B cell (primary cell): ENCODE measurements around the gene STIM1. TPM values are rescaled to one million over a fixed set of nuclear protein-coding genes. Genes with fewer than 3 reads are reported as not detected.

Source experiments
- ATAC-seq: fragments of 200-7000 bp; cut with Tn5 transposase; one replicate; pipeline ENCODE4 v1.10.0; 2021; ENCODE audit warnings: low read depth, mild to moderate bottlenecking, moderate number of reproducible peaks, moderate library complexity
- CTCF ChIA-PET: fragments of 350-600 bp; sonication (Branson Sonifier 250); formaldehyde crosslinking; loops from one replicate; lab custom pipeline; 2021; ENCODE audit warnings: antibody characterized with exemption, inconsistent platforms; lab: Charles Lee
- POLR2A ChIA-PET: fragments of 350-600 bp; sonication (Branson Sonifier 250); formaldehyde crosslinking; loops from one replicate; lab custom pipeline; 2021; ENCODE audit warnings: antibody characterized with exemption; lab: Charles Lee
- DNase-seq: peaks from one replicate; pipeline ENCODE4 v3.0.0; 2013
- H2AFZ ChIP-seq: 2 replicates; pipeline ENCODE4 v1.6.1; 2012; ENCODE audit warnings: mild to moderate bottlenecking, low read depth, low read length; ENCODE audit not compliant: insufficient read depth, poor library complexity, severe bottlenecking
- H3K27ac ChIP-seq, 2 donors: 1 replicate in 1 of 2; 2 replicates in 1 of 2; pipeline ENCODE4 v1.5.1; 2012 to 2013; ENCODE audit warnings: low read length in 2 of 2, mild to moderate bottlenecking in 2 of 2, moderate library complexity in 1 of 2
- H3K27me3 ChIP-seq, 4 experiments: fragments of 200-600 bp in 1 of 4; sonication (generic) in 1 of 4; replicated peaks in 1 of 4; 1 replicate in 2 of 4; 2 replicates in 2 of 4; pipeline versions ENCODE4 v1.6.1 to v1.7.0; 2013 to 2016; ENCODE audit warnings: low read length in 3 of 4, mild to moderate bottlenecking in 2 of 4, mixed read lengths in 1 of 4, moderate library complexity in 1 of 4; ENCODE audit not compliant: insufficient read depth in 4 of 4, control insufficient read depth in 3 of 4; ENCODE audit errors: control extremely low read depth in 1 of 4
- H3K36me3 ChIP-seq, 2 experiments: replicated peaks in 1 of 2; 1 replicate in 1 of 2; 2 replicates in 1 of 2; pipeline versions ENCODE4 v1.6.1 to v1.7.1; 2013; ENCODE audit warnings: low read length in 1 of 2; ENCODE audit not compliant: insufficient read depth in 2 of 2, control insufficient read depth in 1 of 2; ENCODE audit errors: control extremely low read depth in 1 of 2, extremely low read depth in 1 of 2
- H3K4me1 ChIP-seq, 2 donors: fragments of 200-600 bp in 1 of 2; sonication (generic) in 1 of 2; 1 replicate in 1 of 2; 2 replicates in 1 of 2; pipeline versions ENCODE4 v1.5.1 to v1.6.1; 2013 to 2017; ENCODE audit warnings: low read length in 2 of 2; ENCODE audit not compliant: control insufficient read depth in 2 of 2, insufficient read depth in 2 of 2
- H3K4me2 ChIP-seq: replicated peaks from 2 replicates; pipeline ENCODE3; 2012; ENCODE audit warnings: mild to moderate bottlenecking, low read depth, low read length; ENCODE audit not compliant: poor library complexity, severe bottlenecking
- H3K4me3 ChIP-seq, 5 experiments: fragments of 200-600 bp in 1 of 5; sonication (generic) in 1 of 5; 1 replicate in 3 of 5; 2 replicates in 2 of 5; pipeline versions ENCODE4 v1.5.1 to v1.7.0; 2011 to 2016; ENCODE audit warnings: low read length in 4 of 5, mild to moderate bottlenecking in 4 of 5, low read depth in 2 of 5, control low read depth in 1 of 5, moderate library complexity in 1 of 5; ENCODE audit not compliant: insufficient read depth in 1 of 5; ENCODE audit errors: control extremely low read depth in 1 of 5, extremely low read depth in 1 of 5
- H3K79me2 ChIP-seq: fragments of 200-600 bp; sonication (generic); one replicate; pipeline ENCODE4 v1.6.0; 2016; ENCODE audit warnings: low read length; ENCODE audit not compliant: control insufficient read depth, insufficient read depth
- H3K9ac ChIP-seq: fragments of 200-600 bp; sonication (generic); 2 replicates; pipeline ENCODE4 v1.6.1; 2017; ENCODE audit warnings: mild to moderate bottlenecking, low read length, moderate library complexity
- H3K9me3 ChIP-seq, 3 donors: one replicate each; pipeline versions ENCODE4 v1.6.1 to v1.7.1; 2013; ENCODE audit warnings: low read length in 2 of 3; ENCODE audit not compliant: control insufficient read depth in 2 of 3, insufficient read depth in 1 of 3; ENCODE audit errors: control extremely low read depth in 1 of 3
- H4K20me1 ChIP-seq: 2 replicates; pipeline ENCODE4 v1.6.0; 2012; ENCODE audit warnings: mild to moderate bottlenecking, low read length; ENCODE audit not compliant: insufficient read depth, control insufficient read depth, poor library complexity, severe bottlenecking
- H3K27ac Mint-ChIP-seq: one replicate; pipeline ENCODE4 v1.8.0; 2021; ENCODE audit warnings: mixed read lengths
- H3K27me3 Mint-ChIP-seq: one replicate; pipeline ENCODE4 v1.8.0; 2021; ENCODE audit warnings: mixed read lengths
- H3K4me1 Mint-ChIP-seq: one replicate; pipeline ENCODE4 v1.8.0; 2021; ENCODE audit warnings: mixed read lengths
- H3K4me3 Mint-ChIP-seq: one replicate; pipeline ENCODE4 v1.8.0; 2021; ENCODE audit warnings: mixed read lengths
- H3K9me3 Mint-ChIP-seq: one replicate; pipeline ENCODE4 v1.8.0; 2022; ENCODE audit warnings: mixed read lengths; ENCODE audit not compliant: insufficient read depth
- EZH2 ChIP-seq: IDR thresholded peaks from 2 replicates; pipeline ENCODE4 v1.6.1; 2012; ENCODE audit warnings: borderline replicate concordance, low read depth, mild to moderate bottlenecking, moderate library complexity, low read length; ENCODE audit not compliant: insufficient read depth, poor library complexity, severe bottlenecking
- WGBS: methylation state at CpG from one replicate; pipeline ENCODE4 v1.1.5; 2013; ENCODE audit warnings: missing lambda C conversion rate; ENCODE audit not compliant: insufficient coverage; 5-methylcytosine and 5-hydroxymethylcytosine counted together
- intact Hi-C: fragments of 100-400 bp; cut with micrococcal nuclease; formaldehyde crosslinking; loops from one replicate; pipeline ENCODE4 v1.10.0; 2022
- polyA plus RNA-seq: library from polyadenylated mRNA; depleted of rRNA; stranded (reverse); fragments of >200 nt; gene quantifications from 2 replicates; pipeline ENCODE4 v1.2.3, GENCODE V29; 2012
- total RNA-seq, 2 donors: library from RNA; stranded (reverse); fragments of 120-200 nt in 1 of 2; gene quantifications; 1 replicate in 1 of 2; 2 replicates in 1 of 2; pipeline versions ENCODE4 v1.2.3 to v1.2.4, GENCODE V29; 2013 to 2022
- TF ChIP-seq, protein P1 (sequence below): fragments of 200-600 bp; IDR thresholded peaks from one replicate; pipeline ENCODE4 v1.8.0; 2022; ENCODE audit warnings: antibody characterized with exemption, mild to moderate bottlenecking

STIM1 gene
- total and polyA plus RNA-seq, 2 donors (not counting 1 experiment from before 2014, with no cell fraction given) = 59.4 to 76.7 TPM

DNA sequence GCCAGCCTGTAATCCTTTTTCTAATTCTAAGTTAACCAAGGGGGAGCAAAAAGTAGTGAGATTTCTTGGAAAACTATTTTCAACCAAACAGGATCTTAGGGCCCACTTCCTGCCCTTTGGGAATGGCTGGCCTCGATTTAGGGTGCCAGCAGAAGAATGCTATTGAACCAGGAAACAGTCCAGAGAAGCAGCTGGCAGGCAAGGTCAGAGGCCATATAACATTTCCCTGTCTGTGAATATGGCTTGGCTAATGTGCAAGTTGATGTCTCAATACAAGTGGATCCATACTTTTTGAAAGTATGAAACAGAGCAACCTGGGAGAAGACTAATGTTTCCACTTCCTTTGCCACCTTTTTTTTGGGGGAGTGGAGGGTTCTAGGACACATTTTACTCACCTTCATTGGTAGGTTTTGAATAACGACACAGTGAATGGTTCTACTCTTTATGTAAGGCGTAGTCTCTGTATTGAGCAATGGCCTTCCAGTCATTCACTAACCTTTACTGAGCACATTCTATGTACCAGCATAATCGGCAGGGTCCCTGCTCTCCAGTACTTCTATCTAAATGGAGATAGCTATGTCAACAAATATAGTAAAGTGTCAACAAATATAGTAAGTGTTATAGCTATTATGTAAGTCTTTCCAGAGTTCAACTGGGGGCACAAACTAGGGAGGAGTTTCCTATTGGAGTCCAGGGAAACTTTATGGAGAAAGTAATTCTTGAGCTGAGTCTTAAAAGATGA lies 204.9 kb downstream of the STIM1 start:
- intact Hi-C loops = no loop called here
- no peaks in the 10 kb centered on the region for H3K9me3 ChIP-seq
- no peak overlapping the region for H2AFZ ChIP-seq
- peaks cover 0 to 47% of the 10 kb centered on the region in 2 experiments for H3K36me3 ChIP-seq
- POLR2A ChIA-PET = no interaction called here
- H3K9me3 Mint-ChIP-seq = no peaks in the 10 kb centered on the region
- no CpG with 5 or more reads among the region's 4 CpGs for WGBS
- no peak for DNase-seq
- no peaks in the 10 kb centered on the region for H4K20me1 ChIP-seq
- no peak overlapping the region for H3K9ac ChIP-seq
- no peak overlapping the region for H3K4me3 Mint-ChIP-seq
- no peaks in the 10 kb centered on the region for H3K27me3 Mint-ChIP-seq
- H3K4me1 ChIP-seq = peaks cover 14 to 18% of the 10 kb centered on the region in 2 donors
- peaks cover 26% of the 10 kb centered on the region for H3K4me1 Mint-ChIP-seq
- H3K27ac ChIP-seq = no peak overlapping the region
- H3K4me2 ChIP-seq = no peak overlapping the region
- TF ChIP-seq, protein P1, sequence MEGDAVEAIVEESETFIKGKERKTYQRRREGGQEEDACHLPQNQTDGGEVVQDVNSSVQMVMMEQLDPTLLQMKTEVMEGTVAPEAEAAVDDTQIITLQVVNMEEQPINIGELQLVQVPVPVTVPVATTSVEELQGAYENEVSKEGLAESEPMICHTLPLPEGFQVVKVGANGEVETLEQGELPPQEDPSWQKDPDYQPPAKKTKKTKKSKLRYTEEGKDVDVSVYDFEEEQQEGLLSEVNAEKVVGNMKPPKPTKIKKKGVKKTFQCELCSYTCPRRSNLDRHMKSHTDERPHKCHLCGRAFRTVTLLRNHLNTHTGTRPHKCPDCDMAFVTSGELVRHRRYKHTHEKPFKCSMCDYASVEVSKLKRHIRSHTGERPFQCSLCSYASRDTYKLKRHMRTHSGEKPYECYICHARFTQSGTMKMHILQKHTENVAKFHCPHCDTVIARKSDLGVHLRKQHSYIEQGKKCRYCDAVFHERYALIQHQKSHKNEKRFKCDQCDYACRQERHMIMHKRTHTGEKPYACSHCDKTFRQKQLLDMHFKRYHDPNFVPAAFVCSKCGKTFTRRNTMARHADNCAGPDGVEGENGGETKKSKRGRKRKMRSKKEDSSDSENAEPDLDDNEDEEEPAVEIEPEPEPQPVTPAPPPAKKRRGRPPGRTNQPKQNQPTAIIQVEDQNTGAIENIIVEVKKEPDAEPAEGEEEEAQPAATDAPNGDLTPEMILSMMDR = no peak
- no peak for TF ChIP-seq EZH2
- no peaks in the 10 kb centered on the region for H3K27me3 ChIP-seq
- H3K4me3 ChIP-seq = no peak overlapping the region
- CTCF ChIA-PET = interaction anchor here (0.9 to 8.6 kb wide), 6 partner anchors 9 to 219 kb away, joined by 3 to 77 read pairs (median 5); partner anchors contain the start of genes RHOG and STIM1
- H3K27ac Mint-ChIP-seq = no peak overlapping the region
- peaks cover 19% of the 10 kb centered on the region for H3K79me2 ChIP-seq
- no peak for ATAC-seq

DNA sequence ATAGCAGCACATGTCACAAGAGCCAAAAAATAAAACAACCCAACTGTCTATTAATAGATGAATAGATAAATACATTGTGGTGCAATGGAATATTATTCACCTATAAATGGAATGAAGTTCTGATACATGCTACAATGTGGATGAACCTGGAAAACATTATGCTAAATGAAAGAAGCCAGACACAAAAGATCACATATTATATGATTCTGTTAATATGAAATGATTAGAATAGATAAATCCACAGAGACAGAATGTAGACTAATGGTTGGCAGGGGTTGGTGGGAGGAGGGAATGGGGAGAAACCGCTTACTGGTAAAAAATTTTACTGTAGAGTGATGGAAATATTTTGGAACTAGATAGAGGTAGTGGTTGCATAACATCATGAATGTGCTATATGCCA lies 206.2 kb downstream of the STIM1 start:
- WGBS = no CpG with 5 or more reads among the region's 1 CpG
- Histone ChIP-seq H3K9me3 (no peaks in the 10 kb centered on the region), H3K27ac (no peak overlapping the region), H3K9ac (no peak overlapping the region), H3K36me3 (peaks cover 0 to 35% of the 10 kb centered on the region in 2 experiments), H4K20me1 (no peaks in the 10 kb centered on the region), H2AFZ (no peak overlapping the region), H3K4me1 (peaks cover 24 to 25% of the 10 kb centered on the region in 2 donors), H3K4me3 (no peak overlapping the region), H3K27me3 (no peaks in the 10 kb centered on the region), H3K79me2 (peaks cover 23% of the 10 kb centered on the region), H3K4me2 (no peak overlapping the region)
- H3K4me3 Mint-ChIP-seq = no peak overlapping the region
- CTCF ChIA-PET = interaction anchor here (1.2 to 8.6 kb wide), 5 partner anchors 11 to 220 kb away, joined by 5 to 77 read pairs (median 23); partner anchors contain the start of gene RHOG
- ATAC-seq = no peak
- H3K4me1 Mint-ChIP-seq = peaks cover 37% of the 10 kb centered on the region
- TF ChIP-seq EZH2 = no peak
- TF ChIP-seq, protein P1 = no peak
- no peaks in the 10 kb centered on the region for H3K9me3 Mint-ChIP-seq
- POLR2A ChIA-PET = interaction anchor here (0.7 kb wide), 1 partner anchor 34 kb away, joined by 3 read pairs; no protein-coding TSS in a partner anchor
- intact Hi-C loops = no loop called here
- H3K27me3 Mint-ChIP-seq = no peaks in the 10 kb centered on the region
- no peak overlapping the region for H3K27ac Mint-ChIP-seq
- DNase-seq = no peak
